ENCODE measurements around the gene MTMR10.

Gene MTMR10

GRCh38 chr15:30958219-30958618 lies 33.2 kb downstream of the MTMR10 start:
- no peak for DNase-seq (ENCODE audit: low read depth in 1 of 2, low spot score in 1 of 2)
- Histone ChIP-seq H3K4me3 (replicated peaks; ENCODE audit: insufficient read depth, low read length) (no peak overlapping the region), H3K27ac (replicated peaks) (no peak overlapping the region), H3K27me3 (ENCODE audit: insufficient read depth, poor library complexity, severe bottlenecking) (no peaks in the 10 kb centered on the region)
- no peak for TF ChIP-seq REST (IDR thresholded peaks at IDR 0.05; ENCODE audit: insufficient replicate concordance, low read depth)
- TF ChIP-seq SPI1 (IDR thresholded peaks at IDR 0.05; ENCODE audit: borderline replicate concordance, low read depth), result no peak
- no peak for TF ChIP-seq CTCF (IDR thresholded peaks at IDR 0.05; ENCODE audit: insufficient read depth, low read length)
- TF ChIP-seq POLR2AphosphoS5 (IDR thresholded peaks at IDR 0.05; ENCODE audit: low read depth), result no peak
- TF ChIP-seq GABPA (IDR thresholded peaks at IDR 0.05; ENCODE audit: low read depth), result no peak

GRCh38 chr15:30956216-30957124 lies 35.0 kb downstream of the MTMR10 start:
- Histone ChIP-seq H3K4me3 (replicated peaks; ENCODE audit: insufficient read depth, low read length) (no peak overlapping the region), H3K27ac (replicated peaks) (no peak overlapping the region), H3K27me3 (ENCODE audit: insufficient read depth, poor library complexity, severe bottlenecking) (no peaks in the 10 kb centered on the region)
- TF ChIP-seq GABPA (IDR thresholded peaks at IDR 0.05; ENCODE audit: low read depth), result no peak
- DNase-seq (ENCODE audit: low read depth in 1 of 2, low spot score in 1 of 2), result no peak

- DNase-seq (ENCODE audit: low read depth in 1 of 2, low spot score in 1 of 2), result no peak
- no peak overlapping the region for H3K4me3 ChIP-seq (replicated peaks; ENCODE audit: insufficient read depth, low read length)
- H3K27me3 ChIP-seq (ENCODE audit: insufficient read depth, poor library complexity, severe bottlenecking), result no peaks in the 10 kb centered on the region
- TF ChIP-seq CTCF (IDR thresholded peaks at IDR 0.05; ENCODE audit: insufficient read depth, low read length) (no peak), GABPA (IDR thresholded peaks at IDR 0.05; ENCODE audit: low read depth) (no peak), REST (IDR thresholded peaks at IDR 0.05; ENCODE audit: insufficient replicate concordance, low read depth) (no peak), POLR2AphosphoS5 (IDR thresholded peaks at IDR 0.05; ENCODE audit: low read depth) (no peak), SPI1 (IDR thresholded peaks at IDR 0.05; ENCODE audit: borderline replicate concordance, low read depth) (no peak)
- no peak overlapping the region for H3K27ac ChIP-seq (replicated peaks)
Observed at GRCh38 chr15:30954674-30955073, 36.8 kb downstream of the MTMR10 start.

GRCh38 chr15:30953731-30954378 lies 37.6 kb downstream of the MTMR10 start:
- Histone ChIP-seq H3K4me3 (replicated peaks; ENCODE audit: insufficient read depth, low read length) (no peak overlapping the region), H3K27me3 (ENCODE audit: insufficient read depth, poor library complexity, severe bottlenecking) (no peaks in the 10 kb centered on the region), H3K27ac (replicated peaks) (no peak overlapping the region)
- TF ChIP-seq SPI1 (IDR thresholded peaks at IDR 0.05; ENCODE audit: borderline replicate concordance, low read depth) (no peak), REST (IDR thresholded peaks at IDR 0.05; ENCODE audit: insufficient replicate concordance, low read depth) (no peak), POLR2AphosphoS5 (IDR thresholded peaks at IDR 0.05; ENCODE audit: low read depth) (no peak), GABPA (IDR thresholded peaks at IDR 0.05; ENCODE audit: low read depth) (no peak), CTCF (IDR thresholded peaks at IDR 0.05; ENCODE audit: insufficient read depth, low read length) (no peak)
- peak; percentile 41 to 51 for DNase-seq (ENCODE audit: low read depth in 1 of 2, low spot score in 1 of 2)

Measured in HL-60 (cell line).